NCI-H2029 (cell line): ENCODE measurements around the gene ACACA.

Experiments
- DNase-seq: peaks from one replicate; lab custom pipeline; 2025; lab: John Stamatoyannopoulos, UW

ACACA gene

DNA sequence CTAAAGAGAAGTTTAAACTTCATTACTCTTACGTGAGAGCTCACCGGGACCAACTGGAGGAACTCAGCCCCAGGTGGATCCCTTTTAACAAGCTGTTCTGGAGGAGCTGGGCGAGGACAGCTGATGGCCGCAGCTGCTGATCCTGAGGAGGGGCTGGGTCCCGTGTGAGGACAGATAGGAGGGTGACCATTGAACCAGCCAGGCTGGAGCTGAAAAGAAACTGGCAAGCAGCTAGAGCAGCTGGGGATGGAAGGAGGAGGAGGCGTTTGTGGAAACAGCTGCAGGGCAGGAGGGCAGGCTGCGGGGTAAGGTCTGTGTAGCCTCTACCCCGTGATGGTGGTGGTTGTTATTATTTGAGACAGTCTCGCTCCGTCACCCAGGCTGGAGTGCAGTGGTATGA, 338.4 kb downstream of the ACACA start:
- DNase-seq: no peak

- peak; percentile 64 for DNase-seq
Measured at GRCh38 chr17:37067555-37068111, 339.0 kb downstream of the ACACA start.

- DNase-seq: no peak
Measured at GRCh38 chr17:37066322-37067255, 340.0 kb downstream of the ACACA start.

- no peak for DNase-seq
Measured at GRCh38 chr17:37065486-37066321, 340.9 kb downstream of the ACACA start.

DNA sequence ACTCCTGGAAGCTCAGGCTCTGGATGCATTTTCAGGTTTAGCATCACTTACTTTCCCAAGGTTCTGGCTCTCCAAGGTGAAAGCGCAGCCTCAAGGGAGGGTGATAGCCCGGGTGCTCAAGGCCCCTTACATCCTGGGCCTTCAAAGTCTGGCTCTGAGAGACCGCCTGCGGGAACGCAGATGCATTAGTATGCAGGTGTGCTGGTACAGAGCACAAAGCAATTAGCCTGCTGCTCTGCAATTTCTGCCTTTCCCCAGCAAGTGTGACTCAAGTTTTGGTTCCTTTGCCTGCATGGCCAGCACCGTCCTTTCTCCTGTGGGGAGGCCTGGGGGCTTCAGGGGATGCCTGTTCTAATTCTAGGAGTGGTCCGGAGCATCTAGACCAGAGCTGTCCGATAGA, 341.7 kb downstream of the ACACA start:
- DNase-seq: no peak

DNA sequence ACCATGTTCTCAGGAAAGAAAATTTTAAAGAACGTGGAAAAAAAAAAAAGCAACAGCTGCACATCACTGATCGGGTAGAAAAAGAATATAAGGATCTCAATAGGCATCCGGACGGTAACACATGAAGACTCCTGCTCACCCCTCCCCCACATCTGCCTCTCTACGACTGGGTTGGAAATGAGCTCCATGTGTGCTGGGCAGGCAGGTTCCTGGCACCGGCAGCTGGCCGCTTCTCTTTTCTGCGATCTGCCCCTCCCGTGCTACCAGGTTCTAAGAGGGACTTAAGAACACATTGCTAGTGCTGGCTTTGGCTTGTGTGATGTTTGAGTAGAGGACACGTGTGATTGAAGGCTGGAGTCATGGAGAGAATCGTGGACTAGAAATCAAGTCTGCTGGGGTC, 342.4 kb downstream of the ACACA start:
- DNase-seq: no peak

DNA sequence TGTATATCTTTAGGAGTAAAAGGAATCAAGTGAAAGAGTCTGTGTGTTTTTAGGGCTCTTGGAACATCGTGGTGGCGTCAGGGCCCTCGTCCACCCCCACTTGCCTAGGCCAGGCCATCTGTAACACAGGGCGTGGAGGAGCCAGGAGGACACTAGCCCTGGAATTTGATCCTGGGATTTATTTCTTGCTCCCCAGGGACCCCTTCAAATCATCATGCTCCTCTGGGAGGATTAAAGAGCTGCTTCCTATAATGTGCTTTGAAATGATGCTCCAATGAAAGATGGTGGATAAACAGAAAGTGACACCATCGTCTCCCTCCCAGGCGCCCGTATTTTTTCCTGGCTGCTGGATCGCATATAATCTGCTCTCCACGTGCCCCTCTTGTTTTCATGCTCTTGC, 344.6 kb downstream of the ACACA start:
- no peak for DNase-seq

- DNase-seq: no peak
Measured at GRCh38 chr17:37060928-37061327, 345.7 kb downstream of the ACACA start.

- DNase-seq: no peak
Measured at GRCh38 chr17:37060094-37060493, 346.5 kb downstream of the ACACA start.

GRCh38 chr17:37059493-37059892, 347.1 kb downstream of the ACACA start:
- no peak for DNase-seq

DNA sequence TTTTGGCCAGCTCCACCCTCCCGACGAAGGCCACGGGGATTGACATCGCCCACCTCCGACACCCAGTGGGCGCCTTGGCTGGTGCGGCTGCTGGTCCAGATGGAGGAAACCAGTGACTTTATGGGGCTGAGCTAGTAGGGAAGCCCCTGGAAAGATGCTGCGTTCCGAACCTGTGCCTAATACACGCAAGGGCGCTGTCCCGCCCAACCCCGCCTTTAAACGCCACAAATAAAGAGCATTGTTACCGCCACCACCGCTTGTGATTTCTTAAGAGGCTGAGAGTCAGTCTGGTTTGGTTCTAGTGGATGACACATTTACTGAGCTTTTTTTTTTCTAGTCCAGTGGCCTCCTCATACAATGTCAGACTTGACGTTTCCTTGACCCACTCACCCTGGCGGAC, 350.0 kb downstream of the ACACA start:
- DNase-seq: no peak

GRCh38 chr17:37054894-37055293, 351.7 kb downstream of the ACACA start:
- DNase-seq: no peak

- DNase-seq: no peak
Measured at GRCh38 chr17:37052450-37052849, 354.2 kb downstream of the ACACA start.

GRCh38 chr17:37051833-37052232, 354.8 kb downstream of the ACACA start:
- no peak for DNase-seq

DNA sequence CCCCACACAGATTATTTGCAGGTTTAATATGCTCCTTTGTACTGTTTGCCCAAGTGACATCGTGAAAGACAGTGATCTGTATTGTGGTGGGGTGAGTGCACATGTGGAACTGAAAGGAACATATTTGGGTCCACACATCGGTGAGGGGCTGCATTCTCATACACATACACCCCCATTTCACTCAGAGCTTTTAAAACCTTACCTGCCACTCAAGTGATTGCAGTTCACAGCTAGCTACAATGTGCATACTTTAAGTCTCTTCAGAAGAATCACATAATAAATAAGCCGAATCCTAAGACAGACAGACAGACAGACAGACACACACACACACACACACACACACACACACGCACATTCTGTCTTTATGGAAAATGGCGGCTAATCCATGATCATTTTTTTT, 355.3 kb downstream of the ACACA start:
- no peak for DNase-seq

DNA sequence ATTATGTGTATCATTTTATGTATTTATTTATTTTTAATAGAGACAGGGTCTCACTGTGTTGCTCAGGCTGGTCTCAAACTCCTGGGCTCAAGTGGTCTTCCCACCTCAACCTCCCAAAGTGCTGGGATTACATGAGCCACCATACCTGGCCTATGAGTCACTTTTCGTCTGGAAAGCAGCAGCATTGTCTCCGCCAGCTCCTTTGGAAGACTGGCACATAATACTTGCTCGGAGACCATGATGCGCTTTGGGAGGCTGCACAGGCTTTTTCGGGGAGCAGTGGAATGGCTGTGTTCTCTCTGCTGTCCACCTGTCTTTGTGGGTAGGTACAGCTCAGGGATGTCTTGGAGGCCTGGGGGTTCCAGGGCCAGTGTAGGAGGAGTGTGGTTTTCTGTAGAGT, 355.7 kb downstream of the ACACA start:
- DNase-seq: no peak

GRCh38 chr17:37048811-37049210, 357.8 kb downstream of the ACACA start:
- DNase-seq: no peak

- peak; percentile 62 for DNase-seq
Measured at GRCh38 chr17:37047631-37048104, 359.0 kb downstream of the ACACA start.

- no peak for DNase-seq
Measured at GRCh38 chr17:37045351-37045922, 361.2 kb downstream of the ACACA start.

DNA sequence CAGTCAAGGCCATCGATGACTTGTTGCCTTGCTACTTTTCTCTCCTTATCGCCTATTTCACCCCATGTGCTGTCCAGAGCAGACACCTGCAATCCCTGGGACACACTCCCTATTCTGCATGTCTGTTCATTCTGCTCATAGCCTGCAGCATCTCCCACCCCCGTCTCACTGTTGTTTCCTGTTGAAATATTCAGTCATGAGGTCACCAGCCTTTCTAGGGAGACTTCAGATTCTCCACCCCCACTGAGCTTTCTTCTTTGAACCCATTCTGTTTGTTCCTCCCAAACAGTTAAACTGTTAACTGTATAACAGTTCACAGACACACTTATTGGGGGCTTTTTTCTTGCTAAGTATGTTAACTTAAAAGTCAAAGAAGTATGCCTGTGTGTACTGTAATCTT, 363.4 kb downstream of the ACACA start:
- no peak for DNase-seq

DNA sequence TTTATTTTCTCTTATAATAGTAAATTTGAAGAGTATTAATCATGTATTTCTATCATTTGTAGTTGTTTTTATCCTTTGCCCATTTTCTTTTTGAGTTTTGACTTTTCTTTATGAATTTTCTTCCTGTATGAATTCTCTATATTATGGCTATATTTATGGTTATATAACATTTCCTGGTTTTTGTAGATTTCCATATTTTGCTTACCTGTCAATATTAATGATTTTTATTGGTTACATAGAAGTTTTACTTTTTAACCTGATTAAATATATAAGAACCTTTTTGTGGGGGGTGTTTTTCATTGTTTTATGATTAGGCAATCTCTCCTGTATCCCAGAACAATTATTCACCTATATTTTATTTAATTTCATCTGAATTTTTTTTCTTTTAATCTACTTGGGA, 364.7 kb downstream of the ACACA start:
- DNase-seq: no peak

DNA sequence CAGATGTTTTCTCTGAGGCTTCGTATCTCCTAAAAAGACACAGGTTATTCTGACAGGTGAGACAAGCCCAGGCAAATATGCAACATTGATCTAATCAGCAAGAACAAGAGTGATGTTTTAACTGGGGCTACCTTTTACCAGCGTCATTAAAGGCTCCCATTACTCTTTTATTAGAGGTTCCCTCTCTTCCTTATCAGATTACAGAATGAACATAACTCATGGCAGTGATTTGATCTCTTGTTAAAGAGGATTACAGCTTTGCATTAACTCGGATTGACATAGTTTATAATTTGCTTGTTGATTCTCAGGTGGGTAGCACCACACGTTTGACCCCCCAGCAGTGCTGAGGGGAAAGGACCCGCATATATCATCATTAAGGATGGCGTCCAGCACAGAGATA, 367.4 kb downstream of the ACACA start:
- no peak for DNase-seq
